ENCODE measurements around the gene ADPRHL1. TPM values are rescaled to one million over a fixed set of nuclear protein-coding genes. Genes with fewer than 3 reads are reported as not detected.

ADPRHL1 gene
- total and polyA plus RNA-seq, 2 donors (not counting 3 experiments of a cell fraction or from before 2014, with no cell fraction given) = 0.52 to 0.97 TPM

- no peak overlapping the region for H3K9ac ChIP-seq (replicated peaks; ENCODE audit: extremely low read depth, insufficient read depth, low read length)
- H3K9me1 ChIP-seq (replicated peaks; ENCODE audit: control insufficient read depth, extremely low read depth, insufficient read depth, low read length) = no peaks in the 10 kb centered on the region
- FAIRE-seq (no peak), DNase-seq (ENCODE audit: low read depth, low spot score) (no peak)
- H2AFZ ChIP-seq (ENCODE audit: low read depth, low read length) = no peak overlapping the region
- no peaks in the 10 kb centered on the region for H3K36me3 ChIP-seq (ENCODE audit: control insufficient read depth in 2 of 2, extremely low read depth in 1 of 2, insufficient read depth in 2 of 2, low read length in 2 of 2)
- BruUV-seq (replicated peaks) = no TSS peak
- H3K27me3 ChIP-seq (ENCODE audit: control insufficient read depth in 2 of 2, insufficient read depth in 2 of 2, low read length in 2 of 2) = no peaks in the 10 kb centered on the region
- H3K9me3 ChIP-seq (replicated peaks; ENCODE audit: control insufficient read depth, insufficient read depth, low read length) = no peaks in the 10 kb centered on the region
- no peak overlapping the region for H3K4me2 ChIP-seq (ENCODE audit: insufficient read depth, low read length)
- H4K20me1 ChIP-seq (replicated peaks; ENCODE audit: control insufficient read depth, extremely low read depth, insufficient read depth, low read length) = no peaks in the 10 kb centered on the region
- no peaks in the 10 kb centered on the region for H3K79me2 ChIP-seq (ENCODE audit: control insufficient read depth, insufficient read depth, low read length)
- POLR2A ChIA-PET = no interaction called here
- intact Hi-C loops (cut with micrococcal nuclease) = no loop called here
- H3K4me3 ChIP-seq (replicated peaks in 1 of 3; ENCODE audit: insufficient read depth in 1 of 3, low read depth in 1 of 3, low read length in 3 of 3) = no peak overlapping the region
- H3K4me1 ChIP-seq (ENCODE audit: control insufficient read depth, extremely low read depth, insufficient read depth, low read length) = no peaks in the 10 kb centered on the region
- dilution Hi-C loops (cut with MboI; ENCODE audit: extremely low pct_ligation_motif_present, low sequenced_read_pairs) = no loop called here
- CTCF ChIA-PET = no interaction called here
- TF ChIP-seq POLR2A (IDR thresholded peaks at IDR 0.05; ENCODE audit: low read depth, low read length) (no peak), EZH2 (IDR thresholded peaks at IDR 0.05; ENCODE audit: borderline replicate concordance, low read depth, low read length, severe bottlenecking) (no peak), GATA2 (IDR thresholded peaks at IDR 0.05; ENCODE audit: insufficient read depth, insufficient read length, low read depth, low read length) (no peak), MYC (IDR thresholded peaks at IDR 0.05; ENCODE audit: low read depth, low read length) (no peak), JUN (IDR thresholded peaks at IDR 0.05; ENCODE audit: borderline replicate concordance, insufficient read depth, insufficient read length, low read depth) (no peak), FOS (IDR thresholded peaks at IDR 0.05; ENCODE audit: borderline replicate concordance, insufficient read depth, low read length) (no peak), MAX (IDR thresholded peaks at IDR 0.05; ENCODE audit: insufficient read depth, insufficient read length) (no peak), CTCF (IDR thresholded peaks at IDR 0.05; ENCODE audit: extremely low read depth in 1 of 2, insufficient read depth in 1 of 2, low read depth in 1 of 2, low read length in 2 of 2) (no peak), POLR2AphosphoS5 (IDR thresholded peaks at IDR 0.05; ENCODE audit: insufficient read depth, low read depth, low read length) (no peak)
- no peak overlapping the region for H3K27ac ChIP-seq (ENCODE audit: insufficient read depth, low read depth, low read length)
Measured at GRCh38 chr13:113417008-113417751, 36.1 kb downstream of the ADPRHL1 start.

All from endothelial cell of umbilical vein (primary cell).